ENCODE data around the gene LSG1. TPM values are rescaled to one million over a fixed set of nuclear protein-coding genes. Genes with fewer than 3 reads are reported as not detected.

Gene LSG1
- polyA plus RNA-seq, 4 donors, result 17.7 to 54.2 (median 22.0) TPM

DNA sequence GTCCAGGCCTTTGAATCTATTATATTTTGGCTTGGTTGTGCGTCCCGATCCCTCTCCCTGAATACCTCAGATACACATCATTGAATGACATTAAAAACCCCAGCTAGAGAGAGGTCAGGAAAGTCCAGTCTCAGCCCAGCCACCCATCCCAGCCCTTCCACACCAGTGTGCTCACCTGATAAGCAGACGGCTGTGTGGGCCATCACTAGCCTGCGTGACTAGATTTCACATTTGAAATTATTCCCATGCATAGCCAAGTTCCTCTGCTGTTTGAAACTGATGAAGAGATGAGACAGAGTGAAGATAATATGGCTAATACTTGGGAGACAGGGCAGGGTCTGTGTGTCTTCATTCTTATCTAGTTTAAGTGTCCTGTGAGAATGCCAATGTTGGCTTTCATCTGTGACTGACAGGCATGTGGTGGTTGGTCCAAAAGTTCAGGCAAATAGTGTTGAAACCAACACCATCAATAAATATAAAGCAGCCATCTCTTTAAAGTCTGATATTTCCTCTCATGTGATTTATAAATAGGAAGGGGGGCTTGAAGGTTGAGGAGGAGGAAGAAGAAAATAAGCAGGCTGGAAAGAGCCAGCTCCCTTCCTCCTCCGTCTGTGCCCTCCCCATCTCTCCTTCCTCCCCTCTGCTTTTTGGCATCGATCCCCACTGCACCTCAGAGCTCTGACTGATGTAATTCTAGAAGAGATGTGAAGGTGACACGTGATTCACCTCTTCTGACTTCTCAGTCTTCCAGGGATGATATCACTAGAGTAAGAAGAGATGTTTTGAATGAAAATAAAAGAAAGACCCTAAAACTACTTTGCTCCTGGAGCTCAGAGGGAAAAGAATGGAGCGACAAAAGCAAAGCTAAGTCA is 18.7 kb upstream of the LSG1 start:
- H3K27ac ChIP-seq (ENCODE audit: low read depth in 1 of 3, low read length in 2 of 3), result no peak overlapping the region

GRCh38 chr3:194689493-194689944 is 17.5 kb upstream of the LSG1 start:
- no peak overlapping the region for H3K4me3 ChIP-seq (ENCODE audit: low read depth in 1 of 3, low read length in 3 of 3)

More for the DNA sequence above, 18.7 kb upstream of the LSG1 start:
- no peaks in the 10 kb centered on the region for H3K9me3 ChIP-seq (ENCODE audit: control insufficient read depth in 2 of 2, insufficient read depth in 1 of 2, low read depth in 1 of 2, low read length in 1 of 2)
- H3K36me3 ChIP-seq (ENCODE audit: control insufficient read depth in 3 of 3, insufficient read depth in 2 of 3, low read depth in 1 of 3, low read length in 3 of 3), result no peaks in the 10 kb centered on the region
- no peak for DNase-seq
- peaks cover 0 to 24% (median 4%) of the 10 kb centered on the region in 3 donors for H3K27me3 ChIP-seq (ENCODE audit: control insufficient read depth in 3 of 3, insufficient read depth in 3 of 3, low read length in 3 of 3)
- peaks cover 0 to 30% (median 3%) of the 10 kb centered on the region in 3 donors for H3K4me1 ChIP-seq (ENCODE audit: control insufficient read depth in 3 of 3, insufficient read depth in 2 of 3, low read depth in 1 of 3, low read length in 2 of 3)
- FAIRE-seq, result no peak
- WGBS, 3 donors, result 77 to 88% (median 82%) methylated on average over 8 of the region's 8 CpGs
- H3K4me3 ChIP-seq (ENCODE audit: low read depth in 1 of 3, low read length in 3 of 3), result no peak overlapping the region

GRCh38 chr3:194688946-194689345 is 17.0 kb upstream of the LSG1 start:
- Histone ChIP-seq H3K27me3 (ENCODE audit: control insufficient read depth in 3 of 3, insufficient read depth in 3 of 3, low read length in 3 of 3) (peaks cover 0 to 42% (median 4%) of the 10 kb centered on the region in 3 donors), H3K4me3 (ENCODE audit: low read depth in 1 of 3, low read length in 3 of 3) (no peak overlapping the region), H3K9me3 (ENCODE audit: control insufficient read depth in 2 of 2, insufficient read depth in 1 of 2, low read depth in 1 of 2, low read length in 1 of 2) (no peaks in the 10 kb centered on the region), H3K36me3 (ENCODE audit: control insufficient read depth in 3 of 3, insufficient read depth in 2 of 3, low read depth in 1 of 3, low read length in 3 of 3) (no peaks in the 10 kb centered on the region), H3K27ac (ENCODE audit: low read depth in 1 of 3, low read length in 2 of 3) (peak overlapping the region in 2 of 3 donors; percentile 6 to 15), H3K4me1 (ENCODE audit: control insufficient read depth in 3 of 3, insufficient read depth in 2 of 3, low read depth in 1 of 3, low read length in 2 of 3) (peaks cover 3 to 34% (median 3%) of the 10 kb centered on the region in 3 donors)
- no peak for DNase-seq
- WGBS, 3 donors, result 70 to 83% (median 78%) methylated on average over 6 of the region's 6 CpGs
- no peak for FAIRE-seq

More at GRCh38 chr3:194689493-194689944, 17.5 kb upstream of the LSG1 start:
- FAIRE-seq (no peak), DNase-seq (no peak)
- no peaks in the 10 kb centered on the region for H3K9me3 ChIP-seq (ENCODE audit: control insufficient read depth in 2 of 2, insufficient read depth in 1 of 2, low read depth in 1 of 2, low read length in 1 of 2)
- peaks cover 0 to 36% (median 4%) of the 10 kb centered on the region in 3 donors for H3K27me3 ChIP-seq (ENCODE audit: control insufficient read depth in 3 of 3, insufficient read depth in 3 of 3, low read length in 3 of 3)
- H3K27ac ChIP-seq (ENCODE audit: low read depth in 1 of 3, low read length in 2 of 3), result peak overlapping the region in 2 of 3 donors; percentile 6 to 15
- H3K4me1 ChIP-seq (ENCODE audit: control insufficient read depth in 3 of 3, insufficient read depth in 2 of 3, low read depth in 1 of 3, low read length in 2 of 3), result peaks cover 3 to 34% (median 3%) of the 10 kb centered on the region in 3 donors
- 36 to 77% (median 72%) methylated on average over 7 to 9 of the region's 9 CpGs for WGBS, 3 donors
- H3K36me3 ChIP-seq (ENCODE audit: control insufficient read depth in 3 of 3, insufficient read depth in 2 of 3, low read depth in 1 of 3, low read length in 3 of 3), result no peaks in the 10 kb centered on the region

DNA sequence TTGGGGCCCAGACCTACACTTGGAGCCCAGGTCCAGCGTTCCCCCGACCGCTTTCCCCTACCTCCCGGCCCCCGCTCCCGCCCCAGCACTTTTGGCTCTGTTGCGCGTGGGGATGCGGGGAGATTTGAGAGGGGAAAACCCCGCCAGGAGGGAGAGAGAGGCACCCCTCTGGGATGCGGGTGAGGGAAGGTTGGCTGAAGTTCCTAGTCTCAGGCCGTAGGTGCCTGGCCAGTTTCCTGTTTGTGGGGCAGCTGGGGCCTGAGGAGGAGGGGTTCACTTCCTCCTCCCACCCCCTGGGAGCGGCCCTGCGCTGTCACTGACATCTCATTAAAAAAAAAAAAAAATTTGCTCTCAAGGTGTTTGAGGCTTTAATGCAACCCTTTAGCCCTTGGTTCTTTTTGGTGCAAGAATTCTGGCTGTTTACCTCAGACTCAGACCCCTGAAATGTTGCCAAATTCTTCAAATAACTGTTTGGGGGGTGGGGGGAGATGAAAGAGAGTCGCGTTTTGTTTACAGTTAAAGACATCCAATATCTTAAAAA is 16.3 kb upstream of the LSG1 start:
- peaks cover 3 to 34% (median 3%) of the 10 kb centered on the region in 3 donors for H3K4me1 ChIP-seq (ENCODE audit: control insufficient read depth in 3 of 3, insufficient read depth in 2 of 3, low read depth in 1 of 3, low read length in 2 of 3)
- no peak for DNase-seq

DNA sequence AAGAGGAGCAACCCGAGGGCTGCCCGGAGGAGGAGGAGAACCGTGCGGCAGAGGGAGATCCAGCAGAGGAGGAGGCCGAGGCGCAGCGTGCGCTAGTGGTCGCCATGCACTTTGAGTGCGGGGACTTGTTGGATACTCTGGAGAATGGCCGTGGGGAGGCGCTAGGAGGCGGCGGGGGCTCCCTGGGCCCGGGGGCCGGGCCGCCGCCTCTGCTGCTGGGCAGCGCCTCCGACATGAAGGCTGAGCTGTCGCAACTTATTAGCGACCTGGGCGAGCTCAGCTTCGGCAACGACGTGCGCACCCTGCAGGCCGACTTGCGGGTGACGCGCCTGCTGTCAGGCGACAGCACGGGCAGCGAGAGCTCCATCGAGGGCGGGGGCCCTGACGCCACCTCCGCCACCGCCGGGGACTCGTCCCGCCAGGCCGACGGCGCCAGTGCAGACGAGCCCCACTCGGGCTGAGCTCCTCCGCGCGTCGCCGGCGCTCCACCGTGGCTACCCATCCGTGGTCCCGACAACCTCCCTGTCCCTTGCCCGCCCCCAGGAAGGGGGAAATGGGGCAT is 15.7 kb upstream of the LSG1 start:
- H3K27ac ChIP-seq (ENCODE audit: low read depth in 1 of 3, low read length in 2 of 3), result peak overlapping the region in 2 of 3 donors; percentile 60 to 89
- H3K4me3 ChIP-seq (ENCODE audit: low read depth in 1 of 3, low read length in 3 of 3), result peak overlapping the region; percentile 54 to 62 (median 56)
- H3K4me1 ChIP-seq (ENCODE audit: control insufficient read depth in 3 of 3, insufficient read depth in 2 of 3, low read depth in 1 of 3, low read length in 2 of 3), result peaks cover 3 to 38% (median 3%) of the 10 kb centered on the region in 3 donors
- no peaks in the 10 kb centered on the region for H3K9me3 ChIP-seq (ENCODE audit: control insufficient read depth in 2 of 2, insufficient read depth in 1 of 2, low read depth in 1 of 2, low read length in 1 of 2)
- DNase-seq (peak; percentile 64 to 82), FAIRE-seq (no peak)
- 1 to 3% (median 2%) methylated on average over 31 to 57 of the region's 57 CpGs for WGBS, 3 donors
- no peaks in the 10 kb centered on the region for H3K36me3 ChIP-seq (ENCODE audit: control insufficient read depth in 3 of 3, insufficient read depth in 2 of 3, low read depth in 1 of 3, low read length in 3 of 3)
- H3K27me3 ChIP-seq (ENCODE audit: control insufficient read depth in 3 of 3, insufficient read depth in 3 of 3, low read length in 3 of 3), result peaks cover 0 to 42% (median 4%) of the 10 kb centered on the region in 3 donors

More for the DNA sequence above, 16.3 kb upstream of the LSG1 start:
- Histone ChIP-seq H3K36me3 (ENCODE audit: control insufficient read depth in 3 of 3, insufficient read depth in 2 of 3, low read depth in 1 of 3, low read length in 3 of 3) (no peaks in the 10 kb centered on the region), H3K27ac (ENCODE audit: low read depth in 1 of 3, low read length in 2 of 3) (peak overlapping the region in 2 of 3 donors; percentile 60 to 89), H3K4me3 (ENCODE audit: low read depth in 1 of 3, low read length in 3 of 3) (peak overlapping the region; percentile 54 to 62 (median 56)), H3K27me3 (ENCODE audit: control insufficient read depth in 3 of 3, insufficient read depth in 3 of 3, low read length in 3 of 3) (peaks cover 0 to 42% (median 4%) of the 10 kb centered on the region in 3 donors), H3K9me3 (ENCODE audit: control insufficient read depth in 2 of 2, insufficient read depth in 1 of 2, low read depth in 1 of 2, low read length in 1 of 2) (no peaks in the 10 kb centered on the region)
- 26 to 60% (median 44%) methylated on average over 16 of the region's 16 CpGs for WGBS, 3 donors
- FAIRE-seq, result no peak

DNA sequence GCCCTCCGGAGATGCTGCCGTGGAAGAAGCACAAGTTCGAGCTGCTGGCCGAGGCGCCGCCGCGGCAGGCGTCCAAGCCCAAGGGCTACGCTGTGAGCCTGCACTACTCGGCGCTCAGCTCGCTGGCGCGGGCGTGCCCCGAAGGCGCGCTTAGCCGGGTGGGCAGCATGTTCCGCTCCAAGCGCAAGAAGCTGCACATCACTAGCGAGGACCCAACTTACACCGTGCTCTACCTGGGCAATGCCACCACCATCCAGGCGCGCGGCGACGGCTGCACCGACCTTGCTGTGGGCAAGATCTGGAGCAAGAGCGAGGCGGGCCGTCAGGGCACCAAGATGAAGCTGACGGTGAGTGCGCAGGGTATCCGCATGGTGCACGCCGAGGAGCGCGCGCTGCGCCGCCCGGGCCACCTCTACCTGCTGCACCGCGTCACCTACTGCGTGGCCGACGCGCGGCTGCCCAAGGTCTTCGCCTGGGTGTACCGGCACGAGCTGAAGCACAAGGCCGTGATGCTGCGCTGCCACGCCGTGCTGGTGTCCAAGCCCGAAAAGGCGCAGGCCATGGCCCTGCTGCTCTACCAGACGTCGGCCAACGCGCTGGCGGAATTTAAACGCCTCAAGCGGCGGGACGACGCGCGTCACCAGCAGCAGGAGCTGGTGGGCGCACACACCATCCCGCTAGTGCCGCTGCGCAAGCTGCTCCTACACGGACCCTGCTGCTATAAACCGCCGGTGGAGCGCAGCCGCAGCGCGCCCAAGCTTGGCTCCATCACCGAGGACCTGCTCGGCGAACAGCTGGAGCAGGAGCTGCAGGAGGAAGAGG is 15.0 kb upstream of the LSG1 start:
- peak overlapping the region; percentile 54 to 62 (median 56) for H3K4me3 ChIP-seq (ENCODE audit: low read depth in 1 of 3, low read length in 3 of 3)
- 1 to 2% (median 2%) methylated on average over 75 to 86 of the region's 86 CpGs for WGBS, 3 donors
- H3K27ac ChIP-seq (ENCODE audit: low read depth in 1 of 3, low read length in 2 of 3), result peak overlapping the region in 2 of 3 donors; percentile 21 to 89
- H3K36me3 ChIP-seq (ENCODE audit: control insufficient read depth in 3 of 3, insufficient read depth in 2 of 3, low read depth in 1 of 3, low read length in 3 of 3), result no peaks in the 10 kb centered on the region
- H3K4me1 ChIP-seq (ENCODE audit: control insufficient read depth in 3 of 3, insufficient read depth in 2 of 3, low read depth in 1 of 3, low read length in 2 of 3), result peaks cover 3 to 44% (median 3%) of the 10 kb centered on the region in 3 donors
- H3K27me3 ChIP-seq (ENCODE audit: control insufficient read depth in 3 of 3, insufficient read depth in 3 of 3, low read length in 3 of 3), result peaks cover 0 to 42% (median 4%) of the 10 kb centered on the region in 3 donors
- DNase-seq (peak in 1 of 2 donors; percentile 64), FAIRE-seq (no peak)
- H3K9me3 ChIP-seq (ENCODE audit: control insufficient read depth in 2 of 2, insufficient read depth in 1 of 2, low read depth in 1 of 2, low read length in 1 of 2), result no peaks in the 10 kb centered on the region

DNA sequence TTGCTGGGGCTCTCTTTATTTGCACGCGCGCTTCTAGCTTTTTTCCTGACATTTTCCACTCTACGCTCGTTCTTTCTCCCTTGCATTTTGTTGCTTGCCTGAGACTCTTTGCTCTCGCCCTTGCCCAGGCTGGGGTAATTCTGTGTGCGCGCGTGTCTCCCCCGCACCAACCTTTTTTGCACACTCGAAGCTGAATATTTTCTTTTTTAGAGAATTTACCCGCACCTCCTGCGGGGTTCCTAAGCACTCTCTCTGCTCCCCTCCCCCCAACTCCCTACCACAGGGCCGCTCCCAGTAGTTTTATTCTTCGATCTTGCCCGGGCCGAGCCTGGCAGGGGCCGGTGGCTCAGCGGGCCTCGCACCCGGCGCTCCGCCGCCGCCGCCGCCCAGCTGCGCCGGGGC is 14.4 kb upstream of the LSG1 start:
- no peak for FAIRE-seq
- H3K9me3 ChIP-seq (ENCODE audit: control insufficient read depth in 2 of 2, insufficient read depth in 1 of 2, low read depth in 1 of 2, low read length in 1 of 2), result no peaks in the 10 kb centered on the region
- 0 to 1% (median 0%) methylated on average over 29 of the region's 29 CpGs for WGBS, 3 donors
- no peaks in the 10 kb centered on the region for H3K36me3 ChIP-seq (ENCODE audit: control insufficient read depth in 3 of 3, insufficient read depth in 2 of 3, low read depth in 1 of 3, low read length in 3 of 3)
- H3K27ac ChIP-seq (ENCODE audit: low read depth in 1 of 3, low read length in 2 of 3), result peak overlapping the region in 1 of 3 donors; percentile 79
- H3K4me3 ChIP-seq (ENCODE audit: low read depth in 1 of 3, low read length in 3 of 3), result peak overlapping the region; percentile 54 to 62 (median 56)
- peaks cover 3 to 44% (median 3%) of the 10 kb centered on the region in 3 donors for H3K4me1 ChIP-seq (ENCODE audit: control insufficient read depth in 3 of 3, insufficient read depth in 2 of 3, low read depth in 1 of 3, low read length in 2 of 3)
- DNase-seq, result no peak
- H3K27me3 ChIP-seq (ENCODE audit: control insufficient read depth in 3 of 3, insufficient read depth in 3 of 3, low read length in 3 of 3), result peaks cover 0 to 42% (median 4%) of the 10 kb centered on the region in 3 donors

All from small intestine (tissue), 7 donors.